SU-DHL-6 (cell line): ENCODE data around the gene PPP1CC.

Experiments
- EZH2phosphoT487 ChIP-seq: fragments of 200-600 bp; sonication (generic), shearing (Covaris generic); conservative IDR thresholded peaks from 2 replicates; pipeline ENCODE4 v1.6.1; 2018; ENCODE audit warnings: mild to moderate bottlenecking, antibody characterized with exemption, low read length, moderate library complexity, mixed read lengths
- TF ChIP-seq, protein P1 (sequence below): fragments of 200-600 bp; sonication (generic); IDR thresholded peaks from one replicate; pipeline ENCODE4 v1.5.1; 2017; ENCODE audit warnings: antibody characterized with exemption, mild to moderate bottlenecking, low read length, moderate library complexity; ENCODE audit not compliant: insufficient read depth, poor library complexity, severe bottlenecking

GRCh38 chr12:110694330-110694901, 48.3 kb downstream of the PPP1CC start:
- no peak for TF ChIP-seq EZH2phosphoT487
- TF ChIP-seq, protein P1, sequence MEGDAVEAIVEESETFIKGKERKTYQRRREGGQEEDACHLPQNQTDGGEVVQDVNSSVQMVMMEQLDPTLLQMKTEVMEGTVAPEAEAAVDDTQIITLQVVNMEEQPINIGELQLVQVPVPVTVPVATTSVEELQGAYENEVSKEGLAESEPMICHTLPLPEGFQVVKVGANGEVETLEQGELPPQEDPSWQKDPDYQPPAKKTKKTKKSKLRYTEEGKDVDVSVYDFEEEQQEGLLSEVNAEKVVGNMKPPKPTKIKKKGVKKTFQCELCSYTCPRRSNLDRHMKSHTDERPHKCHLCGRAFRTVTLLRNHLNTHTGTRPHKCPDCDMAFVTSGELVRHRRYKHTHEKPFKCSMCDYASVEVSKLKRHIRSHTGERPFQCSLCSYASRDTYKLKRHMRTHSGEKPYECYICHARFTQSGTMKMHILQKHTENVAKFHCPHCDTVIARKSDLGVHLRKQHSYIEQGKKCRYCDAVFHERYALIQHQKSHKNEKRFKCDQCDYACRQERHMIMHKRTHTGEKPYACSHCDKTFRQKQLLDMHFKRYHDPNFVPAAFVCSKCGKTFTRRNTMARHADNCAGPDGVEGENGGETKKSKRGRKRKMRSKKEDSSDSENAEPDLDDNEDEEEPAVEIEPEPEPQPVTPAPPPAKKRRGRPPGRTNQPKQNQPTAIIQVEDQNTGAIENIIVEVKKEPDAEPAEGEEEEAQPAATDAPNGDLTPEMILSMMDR = no peak
